Activated CD8-positive, alpha-beta memory T cell treated with anti-CD3 and anti-CD28 coated beads, Interleukin-2, amount 50 U/mL, for 48 hours (primary cell): ENCODE data around the gene ZNF189.

Experiments
- DNase-seq: peaks from one replicate; pipeline ENCODE4 v3.0.0-alpha.2; 2020

ZNF189 gene

GRCh38 chr9:101421653-101422065, 23.0 kb downstream of the ZNF189 start:
- no peak for DNase-seq

GRCh38 chr9:101427358-101427757, 28.7 kb downstream of the ZNF189 start:
- DNase-seq = no peak

GRCh38 chr9:101427957-101428655, 29.5 kb downstream of the ZNF189 start:
- DNase-seq = no peak

- no peak for DNase-seq
Measured at GRCh38 chr9:101428909-101429308, 30.3 kb downstream of the ZNF189 start.

- no peak for DNase-seq
Measured at GRCh38 chr9:101429736-101430135, 31.1 kb downstream of the ZNF189 start.

- DNase-seq = no peak
Measured at GRCh38 chr9:101432171-101432570, 33.5 kb downstream of the ZNF189 start.

GRCh38 chr9:101432740-101433139, 34.1 kb downstream of the ZNF189 start:
- no peak for DNase-seq

GRCh38 chr9:101433229-101433628, 34.6 kb downstream of the ZNF189 start:
- no peak for DNase-seq

- DNase-seq = no peak
Measured at GRCh38 chr9:101434998-101435397, 36.3 kb downstream of the ZNF189 start.

- DNase-seq = no peak
Measured at GRCh38 chr9:101435601-101436079, 37.0 kb downstream of the ZNF189 start, which contains the start of gene ALDOB. Gene ALDOB (minus strand): TSS chr9:101435774. CDS start chr9:101430887, 4,887 bp downstream.

GRCh38 chr9:101437806-101438232, 39.2 kb downstream of the ZNF189 start:
- DNase-seq = no peak

GRCh38 chr9:101438523-101438922, 39.9 kb downstream of the ZNF189 start:
- no peak for DNase-seq

GRCh38 chr9:101440714-101441230, 42.1 kb downstream of the ZNF189 start:
- no peak for DNase-seq

- DNase-seq = no peak
Measured at GRCh38 chr9:101442318-101442717, 43.7 kb downstream of the ZNF189 start.

GRCh38 chr9:101442736-101443135, 44.1 kb downstream of the ZNF189 start:
- no peak for DNase-seq

GRCh38 chr9:101443364-101443771, 44.7 kb downstream of the ZNF189 start:
- DNase-seq = no peak

GRCh38 chr9:101445353-101446029, 46.8 kb downstream of the ZNF189 start:
- DNase-seq = no peak

- DNase-seq = no peak
Measured at GRCh38 chr9:101446732-101447131, 48.1 kb downstream of the ZNF189 start.

GRCh38 chr9:101448680-101449070, 50.0 kb downstream of the ZNF189 start:
- no peak for DNase-seq

- DNase-seq = peak; percentile 79
Measured at GRCh38 chr9:101449071-101449721, 50.5 kb downstream of the ZNF189 start.

GRCh38 chr9:101450931-101451330, 52.3 kb downstream of the ZNF189 start:
- DNase-seq = no peak

GRCh38 chr9:101451498-101451897, 52.8 kb downstream of the ZNF189 start:
- no peak for DNase-seq

GRCh38 chr9:101453776-101454570, 55.3 kb downstream of the ZNF189 start:
- no peak for DNase-seq
